Measurements from ENCODE around the gene AKT3. TPM values are rescaled to one million over a fixed set of nuclear protein-coding genes. Genes with fewer than 3 reads are reported as not detected.

AKT3 gene
- total RNA-seq, 1 donor from 2014 or later, result 20.6 TPM

DNA sequence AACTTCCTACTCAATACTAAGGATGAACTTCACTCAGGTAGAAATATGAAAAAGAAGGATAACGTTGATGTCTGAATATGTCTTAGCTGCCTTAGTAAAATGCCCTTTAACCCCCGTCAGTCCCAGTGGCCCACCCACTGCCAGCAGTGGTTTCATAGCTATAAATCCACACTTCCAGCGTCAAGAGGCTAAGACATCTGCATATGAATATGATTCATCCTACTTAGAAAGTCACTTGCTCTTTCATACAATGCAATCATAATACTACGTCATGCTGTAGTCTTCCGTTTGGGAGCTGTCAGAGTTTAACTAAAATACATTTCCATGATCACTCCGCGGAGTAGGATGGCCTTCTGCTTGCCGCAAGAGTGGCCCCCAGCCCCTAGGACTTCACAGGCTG lies 346.9 kb downstream of the AKT3 start:
- TF ChIP-seq, protein P1, sequence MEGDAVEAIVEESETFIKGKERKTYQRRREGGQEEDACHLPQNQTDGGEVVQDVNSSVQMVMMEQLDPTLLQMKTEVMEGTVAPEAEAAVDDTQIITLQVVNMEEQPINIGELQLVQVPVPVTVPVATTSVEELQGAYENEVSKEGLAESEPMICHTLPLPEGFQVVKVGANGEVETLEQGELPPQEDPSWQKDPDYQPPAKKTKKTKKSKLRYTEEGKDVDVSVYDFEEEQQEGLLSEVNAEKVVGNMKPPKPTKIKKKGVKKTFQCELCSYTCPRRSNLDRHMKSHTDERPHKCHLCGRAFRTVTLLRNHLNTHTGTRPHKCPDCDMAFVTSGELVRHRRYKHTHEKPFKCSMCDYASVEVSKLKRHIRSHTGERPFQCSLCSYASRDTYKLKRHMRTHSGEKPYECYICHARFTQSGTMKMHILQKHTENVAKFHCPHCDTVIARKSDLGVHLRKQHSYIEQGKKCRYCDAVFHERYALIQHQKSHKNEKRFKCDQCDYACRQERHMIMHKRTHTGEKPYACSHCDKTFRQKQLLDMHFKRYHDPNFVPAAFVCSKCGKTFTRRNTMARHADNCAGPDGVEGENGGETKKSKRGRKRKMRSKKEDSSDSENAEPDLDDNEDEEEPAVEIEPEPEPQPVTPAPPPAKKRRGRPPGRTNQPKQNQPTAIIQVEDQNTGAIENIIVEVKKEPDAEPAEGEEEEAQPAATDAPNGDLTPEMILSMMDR (IDR thresholded peaks at IDR 0.05; ENCODE audit: borderline replicate concordance), result no peak
- intact Hi-C loops (cut with micrococcal nuclease), result no loop called here
- Histone ChIP-seq H3K4me3 (no peak overlapping the region), H3K9me3 (replicated peaks) (no peaks in the 10 kb centered on the region), H3K4me1 (peaks cover 13% of the 10 kb centered on the region), H3K36me3 (peaks cover 10% of the 10 kb centered on the region), H3K27me3 (ENCODE audit: low read depth) (no peaks in the 10 kb centered on the region), H3K27ac (replicated peaks) (no peak overlapping the region)
- DNase-seq, result no peak

DNA sequence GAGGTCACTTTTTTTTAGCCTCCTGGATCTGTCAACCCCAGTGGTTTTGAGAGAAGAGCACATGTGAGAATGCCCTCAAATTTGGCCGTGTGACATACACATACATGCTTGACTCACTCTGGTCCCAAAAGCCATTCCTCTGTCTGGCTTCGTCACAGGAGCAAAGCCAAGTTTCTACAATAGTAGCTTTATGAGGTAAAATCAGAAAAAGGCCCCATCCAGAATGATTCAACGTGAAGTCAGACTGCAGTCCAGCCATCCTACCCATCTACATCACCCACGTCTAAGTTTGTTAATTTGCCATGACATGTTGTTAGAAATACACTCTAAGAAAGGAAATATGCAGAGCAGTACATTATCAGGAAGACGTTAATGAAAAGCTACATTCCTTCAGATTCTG lies 349.0 kb downstream of the AKT3 start:
- Histone ChIP-seq H3K9me3 (replicated peaks) (no peaks in the 10 kb centered on the region), H3K27ac (replicated peaks) (no peak overlapping the region), H3K27me3 (ENCODE audit: low read depth) (no peaks in the 10 kb centered on the region), H3K36me3 (peaks cover 13% of the 10 kb centered on the region), H3K4me1 (peaks cover 4% of the 10 kb centered on the region), H3K4me3 (no peak overlapping the region)
- no peak for DNase-seq
- TF ChIP-seq, protein P1 (IDR thresholded peaks at IDR 0.05; ENCODE audit: borderline replicate concordance), result no peak
- intact Hi-C loops (cut with micrococcal nuclease), result no loop called here

DNA sequence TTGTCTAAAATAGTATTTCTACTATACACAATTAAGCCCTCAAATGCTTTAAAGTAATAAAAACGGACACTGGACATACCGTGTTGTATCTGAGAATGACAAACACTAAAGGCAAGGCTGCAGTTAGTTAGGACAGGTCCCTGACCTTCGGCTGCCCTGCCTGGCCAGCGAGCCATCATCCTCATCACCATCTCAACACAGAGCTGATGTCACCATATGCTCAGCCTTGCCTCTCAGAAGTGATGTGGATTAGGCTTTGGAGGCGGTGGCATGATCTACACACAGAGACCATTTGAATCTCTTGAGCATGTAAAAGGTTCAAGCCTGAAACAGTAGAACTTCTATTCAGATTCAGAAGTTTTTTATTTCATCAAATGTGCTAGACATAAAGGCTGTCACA lies 349.5 kb downstream of the AKT3 start:
- DNase-seq, result no peak
- Histone ChIP-seq H3K36me3 (peaks cover 13% of the 10 kb centered on the region), H3K27me3 (ENCODE audit: low read depth) (no peaks in the 10 kb centered on the region), H3K9me3 (replicated peaks) (no peaks in the 10 kb centered on the region), H3K27ac (replicated peaks) (no peak overlapping the region), H3K4me1 (peaks cover 7% of the 10 kb centered on the region), H3K4me3 (no peak overlapping the region)
- intact Hi-C loops (cut with micrococcal nuclease), result no loop called here
- TF ChIP-seq, protein P1 (IDR thresholded peaks at IDR 0.05; ENCODE audit: borderline replicate concordance), result no peak

DNA sequence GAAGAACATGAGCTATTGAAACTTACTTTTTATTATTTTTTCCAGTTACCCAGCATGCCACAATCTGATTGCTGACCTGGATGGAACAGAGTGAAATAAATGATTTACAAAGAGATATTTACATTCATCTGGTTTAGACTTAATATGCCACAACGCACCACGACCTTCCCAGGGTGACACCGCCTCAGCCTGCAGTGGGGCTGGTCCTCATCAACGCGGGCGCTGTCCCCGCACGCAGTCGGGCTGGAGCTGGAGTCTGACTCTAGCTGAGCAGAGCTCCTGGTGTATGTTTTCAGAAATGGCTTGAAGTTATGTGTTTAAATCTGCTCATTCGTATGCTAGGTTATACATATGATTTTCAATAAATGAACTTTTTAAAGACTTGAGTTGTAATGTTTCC lies 350.3 kb downstream of the AKT3 start:
- intact Hi-C loops (cut with micrococcal nuclease), result no loop called here
- Histone ChIP-seq H3K4me1 (peaks cover 13% of the 10 kb centered on the region), H3K27ac (replicated peaks) (no peak overlapping the region), H3K9me3 (replicated peaks) (no peaks in the 10 kb centered on the region), H3K4me3 (no peak overlapping the region), H3K36me3 (peaks cover 9% of the 10 kb centered on the region), H3K27me3 (ENCODE audit: low read depth) (no peaks in the 10 kb centered on the region)
- TF ChIP-seq, protein P1 (IDR thresholded peaks at IDR 0.05; ENCODE audit: borderline replicate concordance), result no peak
- DNase-seq, result no peak

DNA sequence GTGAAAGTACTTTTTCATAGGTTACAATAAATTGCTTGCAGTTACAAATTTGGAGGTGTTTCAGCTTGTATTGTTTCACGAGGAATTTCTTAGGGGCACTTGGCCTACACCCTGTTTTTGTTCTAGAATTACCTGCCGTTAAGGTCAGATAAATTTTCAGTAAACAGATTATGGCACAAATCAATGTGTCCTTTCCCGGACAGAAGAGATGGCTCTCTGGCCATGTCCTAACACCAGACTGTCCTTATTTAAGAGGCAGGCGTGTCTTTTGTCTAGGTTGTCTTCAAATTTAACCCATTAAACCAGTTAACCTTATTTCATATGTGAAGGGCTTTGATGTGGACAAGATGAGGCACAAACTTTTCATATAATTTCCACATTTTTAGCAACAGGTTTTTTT lies 350.8 kb downstream of the AKT3 start:
- Histone ChIP-seq H3K36me3 (peaks cover 7% of the 10 kb centered on the region), H3K4me1 (peaks cover 13% of the 10 kb centered on the region), H3K4me3 (no peak overlapping the region), H3K27me3 (ENCODE audit: low read depth) (no peaks in the 10 kb centered on the region), H3K9me3 (replicated peaks) (no peaks in the 10 kb centered on the region), H3K27ac (replicated peaks) (no peak overlapping the region)
- TF ChIP-seq, protein P1 (IDR thresholded peaks at IDR 0.05; ENCODE audit: borderline replicate concordance), result no peak
- no peak for DNase-seq
- intact Hi-C loops (cut with micrococcal nuclease), result no loop called here
